Lower lobe of right lung (tissue), 2 donors: ENCODE results near the gene DOCK10. TPM values are rescaled to one million over a fixed set of nuclear protein-coding genes. Genes with fewer than 3 reads are reported as not detected.

Experiments used
- ATAC-seq, 2 donors: fragments of 200-7000 bp; cut with Tn5 transposase; one replicate each; pipeline ENCODE4 v1.9.1; 2020 to 2022; ENCODE audit warnings: mild to moderate bottlenecking in 2 of 2, moderate library complexity in 2 of 2
- DNase-seq: peaks from one replicate; pipeline ENCODE4 v3.0.0-alpha.2; 2020
- H3K27ac ChIP-seq: fragments of 200-600 bp; one replicate; pipeline ENCODE4 v1.8.0; 2022
- H3K27me3 ChIP-seq: fragments of 200-600 bp; one replicate; pipeline ENCODE4 v1.8.0; 2022; ENCODE audit warnings: low read depth
- H3K36me3 ChIP-seq: fragments of 200-600 bp; one replicate; pipeline ENCODE4 v1.8.0; 2022; ENCODE audit warnings: mild to moderate bottlenecking
- H3K4me1 ChIP-seq: fragments of 200-600 bp; one replicate; pipeline ENCODE4 v1.8.0; 2022
- H3K4me3 ChIP-seq: fragments of 200-600 bp; one replicate; pipeline ENCODE4 v1.8.0; 2022; ENCODE audit warnings: mild to moderate bottlenecking
- H3K9me3 ChIP-seq: fragments of 200-600 bp; one replicate; pipeline ENCODE4 v1.8.0; 2022
- intact Hi-C: fragments of 100-400 bp; cut with DNase I; formaldehyde crosslinking; loops from one replicate; pipeline ENCODE4 v1.11.0; 2022
- total RNA-seq: library from RNA; stranded (reverse); fragmentation: NEBNext Ultra II Directional; extraction: Animal tissue kit (Norgen Biotek cat#: 25700); gene quantifications from one replicate; pipeline ENCODE4 v1.2.1, GENCODE V29; 2021
- TF ChIP-seq, protein P1 (sequence below): fragments of 200-600 bp; IDR thresholded peaks from one replicate; pipeline ENCODE4 v1.8.0; 2022; ENCODE audit warnings: antibody characterized with exemption, mild to moderate bottlenecking
- donor health status: DM: no; HTN: yes; CAD: no; lungs with severe emphysema.

DOCK10 gene
- total RNA-seq, 1 donor from 2014 or later = 52.3 TPM

- Histone ChIP-seq H3K4me1 (peaks cover 5% of the 10 kb centered on the region), H3K27me3 (no peaks in the 10 kb centered on the region), H3K9me3 (no peaks in the 10 kb centered on the region), H3K27ac (no peak overlapping the region), H3K4me3 (no peak overlapping the region), H3K36me3 (no peaks in the 10 kb centered on the region)
- intact Hi-C loops = no loop called here
- ATAC-seq (no peak), DNase-seq (no peak)
- TF ChIP-seq, protein P1, sequence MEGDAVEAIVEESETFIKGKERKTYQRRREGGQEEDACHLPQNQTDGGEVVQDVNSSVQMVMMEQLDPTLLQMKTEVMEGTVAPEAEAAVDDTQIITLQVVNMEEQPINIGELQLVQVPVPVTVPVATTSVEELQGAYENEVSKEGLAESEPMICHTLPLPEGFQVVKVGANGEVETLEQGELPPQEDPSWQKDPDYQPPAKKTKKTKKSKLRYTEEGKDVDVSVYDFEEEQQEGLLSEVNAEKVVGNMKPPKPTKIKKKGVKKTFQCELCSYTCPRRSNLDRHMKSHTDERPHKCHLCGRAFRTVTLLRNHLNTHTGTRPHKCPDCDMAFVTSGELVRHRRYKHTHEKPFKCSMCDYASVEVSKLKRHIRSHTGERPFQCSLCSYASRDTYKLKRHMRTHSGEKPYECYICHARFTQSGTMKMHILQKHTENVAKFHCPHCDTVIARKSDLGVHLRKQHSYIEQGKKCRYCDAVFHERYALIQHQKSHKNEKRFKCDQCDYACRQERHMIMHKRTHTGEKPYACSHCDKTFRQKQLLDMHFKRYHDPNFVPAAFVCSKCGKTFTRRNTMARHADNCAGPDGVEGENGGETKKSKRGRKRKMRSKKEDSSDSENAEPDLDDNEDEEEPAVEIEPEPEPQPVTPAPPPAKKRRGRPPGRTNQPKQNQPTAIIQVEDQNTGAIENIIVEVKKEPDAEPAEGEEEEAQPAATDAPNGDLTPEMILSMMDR = no peak
These were observed 54.5 kb downstream of the DOCK10 start for GRCh38 chr2:224987733-224988132.

GRCh38 chr2:224986477-224986876 is 55.8 kb downstream of the DOCK10 start:
- Histone ChIP-seq H3K27me3 (no peaks in the 10 kb centered on the region), H3K4me3 (no peak overlapping the region), H3K27ac (no peak overlapping the region), H3K4me1 (peaks cover 5% of the 10 kb centered on the region), H3K36me3 (no peaks in the 10 kb centered on the region), H3K9me3 (no peaks in the 10 kb centered on the region)
- no peak for DNase-seq
- TF ChIP-seq, protein P1 = no peak
- peak in 1 of 2 donors; percentile 29 for ATAC-seq
- intact Hi-C loops = no loop called here

DNA sequence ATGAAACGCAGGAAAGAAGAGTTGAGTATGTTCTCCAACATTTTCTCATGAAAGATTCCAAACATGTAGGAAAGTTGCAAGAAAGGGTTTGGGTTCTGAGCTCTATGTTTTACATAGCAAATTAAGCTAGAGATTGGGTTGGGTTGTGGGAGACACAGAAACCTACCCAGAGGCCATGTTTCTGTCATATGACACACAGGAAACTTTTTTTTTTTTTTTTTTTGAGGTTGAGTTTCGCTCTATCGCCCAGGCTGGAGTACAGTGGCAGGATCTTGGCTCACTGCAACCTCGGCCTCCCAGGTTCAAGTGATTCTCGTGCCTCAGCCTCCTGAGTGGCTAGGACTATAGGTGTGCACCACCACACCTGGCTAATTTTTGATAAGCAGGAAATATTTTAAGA is 57.6 kb downstream of the DOCK10 start:
- intact Hi-C loops = no loop called here
- Histone ChIP-seq H3K27ac (no peak overlapping the region), H3K4me3 (no peak overlapping the region), H3K9me3 (no peaks in the 10 kb centered on the region), H3K36me3 (no peaks in the 10 kb centered on the region), H3K27me3 (no peaks in the 10 kb centered on the region), H3K4me1 (peaks cover 5% of the 10 kb centered on the region)
- TF ChIP-seq, protein P1 = no peak
- DNase-seq = no peak
- no peak for ATAC-seq

GRCh38 chr2:224983712-224984554 is 58.3 kb downstream of the DOCK10 start:
- H3K36me3 ChIP-seq = no peaks in the 10 kb centered on the region
- TF ChIP-seq, protein P1 = no peak
- H3K27me3 ChIP-seq = no peaks in the 10 kb centered on the region
- ATAC-seq = peak in 1 of 2 donors; percentile 20
- H3K27ac ChIP-seq = peak overlapping the region; percentile 31
- intact Hi-C loops = no loop called here
- no peak for DNase-seq
- peaks cover 5% of the 10 kb centered on the region for H3K4me1 ChIP-seq
- no peaks in the 10 kb centered on the region for H3K9me3 ChIP-seq
- peak overlapping the region; percentile 14 for H3K4me3 ChIP-seq

DNA sequence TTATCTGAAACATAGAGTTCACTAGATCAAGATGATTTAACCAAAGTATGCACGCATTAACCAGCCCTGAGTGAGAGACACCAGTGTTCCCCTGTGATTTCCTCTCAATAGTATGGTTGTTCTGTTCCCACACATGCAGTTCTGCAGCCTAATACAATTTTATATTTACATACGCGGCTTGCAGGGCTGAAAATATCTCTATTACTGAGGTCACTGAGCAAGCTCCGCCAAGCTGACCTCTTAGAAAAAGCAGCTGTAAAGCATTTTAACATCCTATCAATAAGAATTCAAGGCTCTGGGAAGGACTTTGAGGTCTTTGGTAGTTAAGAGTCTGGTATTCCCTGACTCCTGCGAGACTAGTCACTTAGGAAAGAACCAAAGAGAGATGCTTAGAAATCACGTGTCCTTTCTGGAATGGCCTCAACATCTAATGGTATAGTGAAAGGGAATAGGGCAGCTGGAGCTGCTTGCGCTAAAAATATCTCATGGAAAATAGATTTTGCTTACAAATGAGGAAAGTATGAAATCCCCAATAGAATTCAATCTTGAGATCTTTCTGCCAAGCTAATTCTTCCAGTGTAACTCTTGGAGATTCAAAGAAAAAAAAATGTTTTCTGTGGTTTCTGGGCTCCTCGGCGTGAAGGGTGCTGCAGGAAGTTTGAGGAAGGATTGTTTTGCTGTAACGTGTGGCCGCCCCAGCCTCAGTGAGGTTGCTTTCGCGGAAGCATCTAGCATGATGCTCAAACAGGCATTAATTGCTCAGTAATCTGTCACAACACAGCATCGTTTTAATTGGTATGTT is 59.2 kb downstream of the DOCK10 start:
- Histone ChIP-seq H3K4me3 (peak overlapping the region; percentile 20), H3K36me3 (no peaks in the 10 kb centered on the region), H3K27ac (peak overlapping the region; percentile 31), H3K27me3 (no peaks in the 10 kb centered on the region), H3K9me3 (no peaks in the 10 kb centered on the region), H3K4me1 (peaks cover 5% of the 10 kb centered on the region)
- ATAC-seq = peak; percentile 31 to 41
- intact Hi-C loops = no loop called here
- TF ChIP-seq, protein P1 = no peak
- peak; percentile 47 for DNase-seq
